HepG2 (cell line): ENCODE results near the gene PLOD3. TPM values are rescaled to one million over a fixed set of nuclear protein-coding genes. Genes with fewer than 3 reads are reported as not detected.
A peak's percentile ranks its signal among the peaks of the same experiment; 100 is the strongest.

Source experiments
- ATF1 ChIP-seq: IDR thresholded peaks from 2 replicates; pipeline ENCODE4 v1.6.1; 2016; ENCODE audit warnings: mild to moderate bottlenecking, control low read depth
- CREB1 ChIP-seq, 2 experiments: fragments of 450-650 bp in 1 of 2; IDR thresholded peaks; 2 replicates each; pipeline ENCODE4 v1.6.1; 2016 to 2017; ENCODE audit warnings: control low read depth in 1 of 2, mild to moderate bottlenecking in 1 of 2, missing compliant biosample characterization in 1 of 2, missing genetic modification characterization in 1 of 2
- DR1 ChIP-seq: sonication (generic); formaldehyde crosslinking; IDR thresholded peaks from 2 replicates; pipeline ENCODE4 v1.8.0; 2021; ENCODE audit warnings: mild to moderate bottlenecking, missing genetic modification reagents, inconsistent platforms
- LCORL ChIP-seq, 2 experiments: fragments of 450-650 bp in 1 of 2; sonication (generic) in 1 of 2; formaldehyde crosslinking in 1 of 2; IDR thresholded peaks; 2 replicates each; pipeline versions ENCODE4 v1.5.0 to v1.6.1; 2017 to 2020; ENCODE audit warnings: antibody characterized with exemption in 1 of 2, missing genetic modification reagents in 1 of 2
- NR2C2 ChIP-seq: sonication (generic); formaldehyde crosslinking; IDR thresholded peaks from 2 replicates; pipeline ENCODE4 v1.4.0; 2020; ENCODE audit warnings: missing genetic modification reagents, mild to moderate bottlenecking, moderate library complexity, borderline replicate concordance
- PHB2 ChIP-seq: fragments of 450-650 bp; IDR thresholded peaks from 2 replicates; pipeline ENCODE4 v1.6.1; 2018; ENCODE audit not compliant: partially characterized antibody
- RNF219 ChIP-seq: sonication (generic); formaldehyde crosslinking; IDR thresholded peaks from 2 replicates; pipeline ENCODE4 v1.5.0; 2020; ENCODE audit warnings: mild to moderate bottlenecking, missing genetic modification reagents
- SMAD1 ChIP-seq: sonication (generic); formaldehyde crosslinking; IDR thresholded peaks from 2 replicates; pipeline ENCODE4 v1.4.0; 2020; ENCODE audit warnings: missing genetic modification reagents, low read depth, mild to moderate bottlenecking, borderline replicate concordance
- THAP11 ChIP-seq: IDR thresholded peaks from 2 replicates; pipeline ENCODE4 v1.6.1; 2016; ENCODE audit warnings: missing biosample characterization, missing genetic modification reagents
- THAP9 ChIP-seq: sonication (generic); formaldehyde crosslinking; IDR thresholded peaks from 2 replicates; pipeline ENCODE4; 2020; ENCODE audit warnings: missing genetic modification reagents, mild to moderate bottlenecking, borderline replicate concordance
- THRA ChIP-seq: sonication (generic); formaldehyde crosslinking; IDR thresholded peaks from 2 replicates; pipeline ENCODE4 v1.4.0; 2020; ENCODE audit warnings: missing genetic modification reagents, borderline replicate concordance
- ZNF30 ChIP-seq: sonication (generic); formaldehyde crosslinking; IDR thresholded peaks from 2 replicates; pipeline ENCODE4 v1.5.0; 2020; ENCODE audit warnings: mild to moderate bottlenecking, missing genetic modification reagents
- ZNF331 ChIP-seq: sonication (generic); formaldehyde crosslinking; IDR thresholded peaks from 2 replicates; pipeline ENCODE4 v1.4.0; 2020; ENCODE audit warnings: missing genetic modification reagents
- ZNF558 ChIP-seq: sonication (generic); formaldehyde crosslinking; IDR thresholded peaks from 2 replicates; pipeline ENCODE4 v1.9.0; 2022; ENCODE audit warnings: mild to moderate bottlenecking, missing genetic modification reagents, borderline replicate concordance
- polyA plus RNA-seq, 8 experiments: library from polyadenylated mRNA; depleted of rRNA in 3 of 8; stranded (reverse) in 7 of 8; unstranded in 1 of 8; fragments of >200 nt; fragmentation: Illumina TruSeq in 4 of 8; extraction: Trizol in 4 of 8; gene quantifications; 2 replicates each; pipeline versions ENCODE4 v1.2.1 to v1.2.3, GENCODE V29; 2011 to 2016; ENCODE audit warnings: low read depth in 4 of 8, missing spikeins in 1 of 8, mixed read lengths in 1 of 8; ENCODE audit not compliant: insufficient read depth in 1 of 8
- total RNA-seq, 5 experiments: library from RNA; depleted of rRNA; stranded (reverse); fragments of >200 nt; fragmentation: Illumina TruSeq; extraction: Trizol; gene quantifications; 2 replicates each; pipeline ENCODE4 v1.2.3, GENCODE V29; 2016; ENCODE audit warnings: low read depth in 1 of 5
- TF ChIP-seq, protein P1 (sequence below): sonication (generic); formaldehyde crosslinking; IDR thresholded peaks from 2 replicates; pipeline ENCODE4 v1.4.0; 2020; ENCODE audit warnings: low read depth, mild to moderate bottlenecking, missing genetic modification reagents
- TF ChIP-seq, protein P2 (sequence below): conservative IDR thresholded peaks from 2 replicates; pipeline ENCODE4 v1.6.1; 2018; ENCODE audit warnings: missing genetic modification reagents
- TF ChIP-seq, protein P3 (sequence below): sonication (generic); formaldehyde crosslinking; IDR thresholded peaks from 2 replicates; pipeline ENCODE4 v1.4.0; 2020; ENCODE audit warnings: missing genetic modification reagents

The PLOD3 gene
- total and polyA plus RNA-seq, 2 of the 13 experiments (the other 11 are each of a cell fraction or from before 2014, with no cell fraction given), result 65.8 to 67.4 TPM

DNA sequence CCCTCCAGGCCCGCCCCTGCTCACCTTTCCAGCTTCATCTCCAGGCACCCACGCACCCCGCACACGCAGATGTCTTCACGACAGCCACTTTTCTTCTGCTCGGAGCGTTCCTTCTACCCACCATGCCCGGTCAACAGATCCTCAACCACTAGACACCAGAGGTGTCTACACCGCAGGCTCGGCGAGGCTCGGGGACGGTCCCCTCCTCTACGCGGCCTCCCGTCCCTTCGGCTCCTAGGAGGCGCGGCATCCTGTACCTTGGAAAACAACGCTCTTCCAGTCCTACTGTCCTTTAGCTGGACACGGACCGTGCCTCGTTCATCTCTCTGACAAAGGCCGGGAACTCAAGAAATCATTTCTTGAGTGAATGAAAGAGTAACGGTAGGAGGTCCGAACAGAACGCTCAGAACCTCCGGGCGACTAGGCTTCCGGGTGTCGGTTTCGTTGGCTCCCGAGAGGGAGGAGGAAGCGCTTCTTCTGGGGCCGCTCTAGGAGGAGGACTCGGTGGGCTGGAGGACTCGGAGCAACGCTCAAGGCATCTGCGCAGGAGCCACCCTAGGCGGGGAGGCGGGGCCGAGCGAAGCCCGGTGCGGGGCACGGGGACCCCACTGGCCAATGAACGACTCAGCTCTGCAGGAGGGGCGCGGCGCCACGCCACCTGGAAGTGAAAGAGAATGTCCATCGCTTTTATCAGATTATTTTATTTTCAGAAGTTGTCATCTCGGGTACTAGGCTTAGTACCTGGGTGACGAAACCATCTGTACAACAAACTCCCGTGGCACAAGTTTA, 34.7 kb upstream of the PLOD3 start (continued):
- peak; percentile 36; the same call in 1 of the 2 replicates for TF ChIP-seq THRA
- peak; percentile 70 for TF ChIP-seq ATF1 (CRISPR knock-in tag)
- TF ChIP-seq, protein P1, sequence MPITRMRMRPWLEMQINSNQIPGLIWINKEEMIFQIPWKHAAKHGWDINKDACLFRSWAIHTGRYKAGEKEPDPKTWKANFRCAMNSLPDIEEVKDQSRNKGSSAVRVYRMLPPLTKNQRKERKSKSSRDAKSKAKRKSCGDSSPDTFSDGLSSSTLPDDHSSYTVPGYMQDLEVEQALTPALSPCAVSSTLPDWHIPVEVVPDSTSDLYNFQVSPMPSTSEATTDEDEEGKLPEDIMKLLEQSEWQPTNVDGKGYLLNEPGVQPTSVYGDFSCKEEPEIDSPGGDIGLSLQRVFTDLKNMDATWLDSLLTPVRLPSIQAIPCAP, result no peak
- TF ChIP-seq PHB2, result no peak
- TF ChIP-seq ZNF331 (CRISPR knock-in tag), result peak; percentile 15; the same call in 1 of the 2 replicates
- no peak for TF ChIP-seq LCORL (IDR thresholded peaks at IDR 0.05)
- TF ChIP-seq LCORL (CRISPR knock-in tag; IDR thresholded peaks at IDR 0.05), result peak; percentile 57
- TF ChIP-seq, protein P2, sequence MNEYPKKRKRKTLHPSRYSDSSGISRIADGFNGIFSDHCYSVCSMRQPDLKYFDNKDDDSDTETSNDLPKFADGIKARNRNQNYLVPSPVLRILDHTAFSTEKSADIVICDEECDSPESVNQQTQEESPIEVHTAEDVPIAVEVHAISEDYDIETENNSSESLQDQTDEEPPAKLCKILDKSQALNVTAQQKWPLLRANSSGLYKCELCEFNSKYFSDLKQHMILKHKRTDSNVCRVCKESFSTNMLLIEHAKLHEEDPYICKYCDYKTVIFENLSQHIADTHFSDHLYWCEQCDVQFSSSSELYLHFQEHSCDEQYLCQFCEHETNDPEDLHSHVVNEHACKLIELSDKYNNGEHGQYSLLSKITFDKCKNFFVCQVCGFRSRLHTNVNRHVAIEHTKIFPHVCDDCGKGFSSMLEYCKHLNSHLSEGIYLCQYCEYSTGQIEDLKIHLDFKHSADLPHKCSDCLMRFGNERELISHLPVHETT (CRISPR knock-in tag), result 0 out of 2 replicates have a peak, but pooled peaks have one; percentile 39
- TF ChIP-seq THAP9 (CRISPR knock-in tag), result peak; percentile 65; the same call in 1 of the 2 replicates
- TF ChIP-seq CREB1 (IDR thresholded peaks at IDR 0.05), result no peak
- TF ChIP-seq CREB1 (CRISPR knock-in tag; IDR thresholded peaks at IDR 0.05), result peak; percentile 49; the same call in 1 of the 2 replicates
- peak; percentile 82 for TF ChIP-seq NR2C2 (CRISPR knock-in tag)
- TF ChIP-seq THAP11 (CRISPR knock-in tag), result peak; percentile 93
- TF ChIP-seq SMAD1, result no peak
- TF ChIP-seq, protein P3, sequence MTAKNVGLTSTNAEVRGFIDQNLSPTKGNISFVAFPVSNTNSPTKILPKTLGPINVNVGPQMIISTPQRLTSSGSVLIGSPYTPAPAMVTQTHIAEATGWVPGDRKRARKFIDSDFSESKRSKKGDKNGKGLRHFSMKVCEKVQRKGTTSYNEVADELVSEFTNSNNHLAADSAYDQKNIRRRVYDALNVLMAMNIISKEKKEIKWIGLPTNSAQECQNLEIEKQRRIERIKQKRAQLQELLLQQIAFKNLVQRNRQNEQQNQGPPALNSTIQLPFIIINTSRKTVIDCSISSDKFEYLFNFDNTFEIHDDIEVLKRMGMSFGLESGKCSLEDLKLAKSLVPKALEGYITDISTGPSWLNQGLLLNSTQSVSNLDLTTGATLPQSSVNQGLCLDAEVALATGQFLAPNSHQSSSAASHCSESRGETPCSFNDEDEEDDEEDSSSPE, result no peak
- 0 out of 2 replicates have a peak, but pooled peaks have one; percentile 1 for TF ChIP-seq ZNF30
- 0 out of 2 replicates have a peak, but pooled peaks have one; percentile 38 for TF ChIP-seq RNF219
- 0 out of 2 replicates have a peak, but pooled peaks have one; percentile 30 for TF ChIP-seq DR1 (CRISPR knock-in tag)
- no peak for TF ChIP-seq ZNF558 (CRISPR knock-in tag)
